ENCODE results near the gene ASB11. TPM values are rescaled to one million over a fixed set of nuclear protein-coding genes. Genes with fewer than 3 reads are reported as not detected.
"Not testable (repeated sequence)": the region's sequence is repeated elsewhere in the genome, so short reads cannot be mapped to it uniquely, and the experiment has no call there.

Gene ASB11
- total RNA-seq, 2 experiments from 2014 or later, result not detected

- CTCF ChIA-PET, result no interaction called here
- POLR2A ChIA-PET, result no interaction called here
Observed at GRCh38 chrX:15314472-15314871, 968 bp downstream of the ASB11 start.

- POLR2A ChIA-PET, result no interaction called here
- CTCF ChIA-PET, result no interaction called here
Observed at GRCh38 chrX:15311119-15311518, 4.3 kb downstream of the ASB11 start.

- POLR2A ChIA-PET, result no interaction called here
Observed at GRCh38 chrX:15310117-15310516, 5.3 kb downstream of the ASB11 start.

GRCh38 chrX:15305899-15306298 lies 9.5 kb downstream of the ASB11 start:
- POLR2A ChIA-PET, CTCF ChIA-PET: not testable (repeated sequence)

More at GRCh38 chrX:15310117-15310516, 5.3 kb downstream of the ASB11 start:
- CTCF ChIA-PET, result no interaction called here

- POLR2A ChIA-PET, result no interaction called here
- CTCF ChIA-PET, result no interaction called here
Observed at GRCh38 chrX:15301924-15302323, 13.5 kb downstream of the ASB11 start.

- ChIA-PET POLR2A (no interaction called here), CTCF (interaction anchor here (0.6 kb wide), 1 partner anchor 274 kb away, joined by 3 read pairs; no protein-coding TSS in a partner anchor)
Observed at GRCh38 chrX:15299941-15300851, 15.2 kb downstream of the ASB11 start.

- ChIA-PET CTCF (no interaction called here), POLR2A (no interaction called here)
Observed at GRCh38 chrX:15298780-15299179, 16.7 kb downstream of the ASB11 start.

GRCh38 chrX:15298201-15298600 lies 17.2 kb downstream of the ASB11 start:
- ChIA-PET POLR2A (no interaction called here), CTCF (no interaction called here)

- ChIA-PET CTCF (no interaction called here), POLR2A (no interaction called here)
Observed at GRCh38 chrX:15293451-15293850, 22.0 kb downstream of the ASB11 start.

- POLR2A ChIA-PET, result no interaction called here
Observed at GRCh38 chrX:15292861-15293260, 22.6 kb downstream of the ASB11 start.

GRCh38 chrX:15277604-15278003 lies 37.8 kb downstream of the ASB11 start:
- CTCF ChIA-PET, result no interaction called here
- POLR2A ChIA-PET, result no interaction called here

More at GRCh38 chrX:15292861-15293260, 22.6 kb downstream of the ASB11 start:
- CTCF ChIA-PET, result no interaction called here

- ChIA-PET POLR2A (no interaction called here), CTCF (no interaction called here)
Observed at GRCh38 chrX:15274946-15275345, 40.5 kb downstream of the ASB11 start.

- POLR2A ChIA-PET, CTCF ChIA-PET: not testable (repeated sequence)
Observed at GRCh38 chrX:15273275-15273674, 42.2 kb downstream of the ASB11 start.

- ChIA-PET POLR2A (no interaction called here), CTCF (no interaction called here)
Observed at GRCh38 chrX:15271757-15272156, 43.7 kb downstream of the ASB11 start.

GRCh38 chrX:15269618-15270521 lies 45.6 kb downstream of the ASB11 start, which contains the start of gene ASB9:
TSS of gene ASB9 (minus strand) at chrX:15270083. CDS start at chrX:15269874, 209 bp downstream.
- CTCF ChIA-PET, result no interaction called here

GRCh38 chrX:15269120-15269519 lies 46.3 kb downstream of the ASB11 start:
- ChIA-PET CTCF (no interaction called here), POLR2A (no interaction called here)

More at GRCh38 chrX:15269618-15270521, 45.6 kb downstream of the ASB11 start, which contains the start of gene ASB9:
- POLR2A ChIA-PET, result no interaction called here

GRCh38 chrX:15254852-15255251 lies 60.6 kb downstream of the ASB11 start:
- POLR2A ChIA-PET, result no interaction called here
- CTCF ChIA-PET, result no interaction called here

- ChIA-PET CTCF (no interaction called here), POLR2A (no interaction called here)
Observed at GRCh38 chrX:15245896-15246295, 69.5 kb downstream of the ASB11 start.

GRCh38 chrX:15244421-15244820 lies 71.0 kb downstream of the ASB11 start:
- ChIA-PET POLR2A (no interaction called here), CTCF (no interaction called here)

- POLR2A ChIA-PET, result no interaction called here
- CTCF ChIA-PET, result interaction anchor here (1.0 kb wide), 2 partner anchors 100 to 364 kb away, joined by 3 to 4 read pairs; no protein-coding TSS in a partner anchor
Observed at GRCh38 chrX:15242899-15243555, 72.4 kb downstream of the ASB11 start.
